Lower lobe of right lung (tissue), 2 donors: ENCODE results near the gene CNMD. TPM values are rescaled to one million over a fixed set of nuclear protein-coding genes. Genes with fewer than 3 reads are reported as not detected.
"Not testable (repeated sequence)": the region's sequence is repeated elsewhere in the genome, so short reads cannot be mapped to it uniquely, and the experiment has no call there.

ENCODE experiments used
- ATAC-seq, 2 donors: fragments of 200-7000 bp; cut with Tn5 transposase; one replicate each; pipeline ENCODE4 v1.9.1; 2020 to 2022; ENCODE audit warnings: mild to moderate bottlenecking in 2 of 2, moderate library complexity in 2 of 2
- DNase-seq: peaks from one replicate; pipeline ENCODE4 v3.0.0-alpha.2; 2020
- H3K27ac ChIP-seq: fragments of 200-600 bp; one replicate; pipeline ENCODE4 v1.8.0; 2022
- H3K27me3 ChIP-seq: fragments of 200-600 bp; one replicate; pipeline ENCODE4 v1.8.0; 2022; ENCODE audit warnings: low read depth
- H3K36me3 ChIP-seq: fragments of 200-600 bp; one replicate; pipeline ENCODE4 v1.8.0; 2022; ENCODE audit warnings: mild to moderate bottlenecking
- H3K4me1 ChIP-seq: fragments of 200-600 bp; one replicate; pipeline ENCODE4 v1.8.0; 2022
- H3K4me3 ChIP-seq: fragments of 200-600 bp; one replicate; pipeline ENCODE4 v1.8.0; 2022; ENCODE audit warnings: mild to moderate bottlenecking
- H3K9me3 ChIP-seq: fragments of 200-600 bp; one replicate; pipeline ENCODE4 v1.8.0; 2022
- CTCF ChIP-seq: fragments of 200-600 bp; IDR thresholded peaks from one replicate; pipeline ENCODE4 v1.8.0; 2022; ENCODE audit warnings: antibody characterized with exemption, mild to moderate bottlenecking
- intact Hi-C: fragments of 100-400 bp; cut with DNase I; formaldehyde crosslinking; loops from one replicate; pipeline ENCODE4 v1.11.0; 2022
- total RNA-seq: library from RNA; stranded (reverse); fragmentation: NEBNext Ultra II Directional; extraction: Animal tissue kit (Norgen Biotek cat#: 25700); gene quantifications from one replicate; pipeline ENCODE4 v1.2.1, GENCODE V29; 2021
- donor health status: DM: no; HTN: yes; CAD: no; lungs with severe emphysema.

The CNMD gene
- total RNA-seq, 1 donor from 2014 or later = not detected

GRCh38 chr13:52737451-52737850 is 2.2 kb downstream of the CNMD start:
- intact Hi-C loops = no loop called here
- Histone ChIP-seq H3K27me3 (peaks cover 41% of the 10 kb centered on the region), H3K4me3 (no peak overlapping the region), H3K9me3 (no peaks in the 10 kb centered on the region), H3K36me3 (no peaks in the 10 kb centered on the region), H3K27ac (no peak overlapping the region), H3K4me1 (peaks cover 13% of the 10 kb centered on the region)
- no peak for TF ChIP-seq CTCF
- DNase-seq = no peak
- no peak for ATAC-seq

- ATAC-seq = no peak
- H3K9me3 ChIP-seq = no peaks in the 10 kb centered on the region
- TF ChIP-seq CTCF = no peak
- intact Hi-C loops = no loop called here
- peaks cover 13% of the 10 kb centered on the region for H3K4me1 ChIP-seq
- H3K4me3 ChIP-seq = no peak overlapping the region
- no peak for DNase-seq
- peaks cover 41% of the 10 kb centered on the region for H3K27me3 ChIP-seq
- no peaks in the 10 kb centered on the region for H3K36me3 ChIP-seq
- no peak overlapping the region for H3K27ac ChIP-seq
Measured at GRCh38 chr13:52736891-52737290, 2.7 kb downstream of the CNMD start.

DNA sequence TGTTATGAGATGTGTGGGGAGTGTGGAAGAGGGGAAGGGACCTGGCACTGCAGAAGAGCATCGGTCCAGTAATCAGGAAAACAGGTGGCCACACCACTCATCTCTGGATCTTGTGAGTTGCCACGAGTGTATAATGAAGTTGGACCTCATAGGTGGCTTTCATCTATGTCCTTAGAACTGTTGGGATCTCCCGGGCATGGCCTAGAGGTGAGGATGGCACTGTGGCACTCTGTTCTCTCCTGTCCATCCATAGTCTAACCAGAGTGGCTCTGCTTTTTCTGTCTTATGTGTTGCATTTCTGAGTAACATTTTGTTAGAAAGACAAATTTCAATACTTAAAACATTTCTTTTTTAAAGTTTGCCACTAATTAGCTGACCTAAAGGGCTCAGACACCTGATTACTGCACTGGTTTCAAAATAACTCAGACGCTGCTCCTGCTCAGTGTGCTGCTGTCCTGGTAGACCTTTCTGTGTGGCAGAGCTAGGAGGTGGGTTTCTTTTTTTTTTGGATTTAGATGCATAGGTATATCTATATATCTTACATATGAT is 5.5 kb downstream of the CNMD start:
- no peak for ATAC-seq
- intact Hi-C loops = no loop called here

DNA sequence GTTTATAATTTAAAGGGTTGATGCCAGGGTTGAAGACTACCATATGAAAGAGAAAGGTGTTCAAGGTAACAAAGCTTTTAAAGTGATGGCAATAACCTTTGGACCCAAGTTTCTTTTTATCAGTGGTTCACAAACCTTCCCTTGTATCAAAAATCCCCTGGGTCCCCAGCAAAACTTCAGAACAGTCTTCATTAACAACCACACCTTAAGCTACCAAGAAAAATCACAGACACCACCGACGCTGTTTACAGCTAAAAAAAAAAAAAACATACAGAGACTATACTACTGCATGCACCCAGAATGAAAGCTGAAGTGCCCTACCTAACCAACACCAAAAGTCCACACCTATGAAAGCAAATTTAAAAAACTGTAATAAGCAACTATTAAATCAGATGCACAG is 13.4 kb downstream of the CNMD start:
- no peaks in the 10 kb centered on the region for H3K9me3 ChIP-seq
- H3K27ac ChIP-seq = no peak overlapping the region
- DNase-seq = no peak
- H3K4me3 ChIP-seq = no peak overlapping the region
- no peaks in the 10 kb centered on the region for H3K36me3 ChIP-seq
- no peak for TF ChIP-seq CTCF
- H3K27me3 ChIP-seq = no peaks in the 10 kb centered on the region
- no peaks in the 10 kb centered on the region for H3K4me1 ChIP-seq
- intact Hi-C loops = no loop called here
- no peak for ATAC-seq

More for the DNA sequence above, 5.5 kb downstream of the CNMD start:
- H3K27ac ChIP-seq = no peak overlapping the region
- peaks cover 22% of the 10 kb centered on the region for H3K27me3 ChIP-seq
- H3K4me1 ChIP-seq = peaks cover 8% of the 10 kb centered on the region
- H3K4me3 ChIP-seq = no peak overlapping the region
- no peak for TF ChIP-seq CTCF
- DNase-seq = no peak
- H3K36me3 ChIP-seq = no peaks in the 10 kb centered on the region
- H3K9me3 ChIP-seq = no peaks in the 10 kb centered on the region

DNA sequence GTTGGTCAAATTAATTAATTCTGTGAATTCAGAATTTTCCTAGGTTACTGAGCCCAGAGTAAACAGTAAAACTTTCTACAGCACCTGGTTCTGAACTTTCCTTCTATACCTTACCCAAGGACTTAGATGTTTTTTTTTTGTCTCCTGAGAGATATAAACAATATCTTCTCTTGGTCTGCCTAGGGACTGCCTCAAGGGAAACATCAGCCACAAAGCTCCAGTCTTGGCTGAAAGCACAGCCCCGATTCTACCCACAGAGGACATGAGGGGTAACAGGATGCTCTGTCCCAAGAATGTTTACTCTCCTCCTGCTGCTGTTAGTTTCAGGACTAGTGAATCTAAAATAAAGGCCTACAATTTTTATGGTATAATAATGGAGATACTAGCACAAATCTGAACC is 14.3 kb downstream of the CNMD start:
- ATAC-seq = no peak
- no peaks in the 10 kb centered on the region for H3K36me3 ChIP-seq
- H3K9me3 ChIP-seq = no peaks in the 10 kb centered on the region
- DNase-seq = no peak
- no peaks in the 10 kb centered on the region for H3K27me3 ChIP-seq
- H3K4me3 ChIP-seq = no peak overlapping the region
- no peak for TF ChIP-seq CTCF
- intact Hi-C loops = no loop called here
- no peaks in the 10 kb centered on the region for H3K4me1 ChIP-seq
- H3K27ac ChIP-seq = no peak overlapping the region

- Histone ChIP-seq H3K27me3 (no peaks in the 10 kb centered on the region), H3K9me3 (peaks cover under 1% of the 10 kb centered on the region), H3K36me3 (no peaks in the 10 kb centered on the region), H3K27ac (no peak overlapping the region), H3K4me3 (no peak overlapping the region), H3K4me1 (no peaks in the 10 kb centered on the region)
- ATAC-seq (no peak), DNase-seq (no peak)
- no peak for TF ChIP-seq CTCF
- intact Hi-C loops = no loop called here
Measured at GRCh38 chr13:52723181-52723580, 16.4 kb downstream of the CNMD start.

GRCh38 chr13:52721356-52721755 is 18.3 kb downstream of the CNMD start:
- H3K4me1 ChIP-seq, H3K36me3 ChIP-seq, H3K9me3 ChIP-seq, ATAC-seq, intact Hi-C loops, H3K27me3 ChIP-seq, H3K4me3 ChIP-seq, H3K27ac ChIP-seq, DNase-seq: not testable (repeated sequence)

- H3K4me3 ChIP-seq, intact Hi-C loops, H3K27ac ChIP-seq, H3K36me3 ChIP-seq, H3K9me3 ChIP-seq, ATAC-seq, H3K4me1 ChIP-seq, H3K27me3 ChIP-seq: not testable (repeated sequence)
- DNase-seq = peak; percentile 54
Measured at GRCh38 chr13:52720904-52721303, 18.7 kb downstream of the CNMD start.
